Fibroblast of lung (primary cell): Measurements from ENCODE around the gene THBS1. TPM values are rescaled to one million over a fixed set of nuclear protein-coding genes. Genes with fewer than 3 reads are reported as not detected.

Experiments used
- DNase-seq, 2 donors: peaks; one replicate each; pipeline versions ENCODE4 v3.0.0 to v3.0.0-alpha.2; 2010; ENCODE audit warnings: low read depth in 2 of 2
- H2AFZ ChIP-seq: 2 replicates; pipeline ENCODE4 v1.5.1; 2012; ENCODE audit warnings: low read length, control low read depth, inconsistent platforms
- H3K27ac ChIP-seq: 2 replicates; pipeline ENCODE4 v1.5.1; 2011; ENCODE audit warnings: low read length, control low read depth; ENCODE audit not compliant: insufficient read depth
- H3K27me3 ChIP-seq: 2 replicates; pipeline ENCODE4 v1.5.1; 2011; ENCODE audit warnings: mild to moderate bottlenecking, low read length; ENCODE audit not compliant: control insufficient read depth, insufficient read depth
- H3K36me3 ChIP-seq: 2 replicates; pipeline ENCODE4 v1.5.1; 2011; ENCODE audit warnings: low read length; ENCODE audit not compliant: control insufficient read depth, insufficient read depth
- H3K4me1 ChIP-seq: 2 replicates; pipeline ENCODE4 v1.5.1; 2011; ENCODE audit warnings: low read length; ENCODE audit not compliant: control insufficient read depth, insufficient read depth; ENCODE audit errors: extremely low read depth
- H3K4me2 ChIP-seq: 2 replicates; pipeline ENCODE4 v1.5.1; 2011; ENCODE audit warnings: low read length, control low read depth; ENCODE audit not compliant: insufficient read depth; ENCODE audit errors: extremely low read depth
- H3K4me3 ChIP-seq, 4 experiments: fragments of 200-600 bp in 1 of 4; sonication (generic) in 1 of 4; replicated peaks in 1 of 4; 2 replicates each; pipeline ENCODE4 v1.5.1; 2011 to 2016; ENCODE audit warnings: low read length in 4 of 4, low read depth in 3 of 4, mild to moderate bottlenecking in 3 of 4, control low read depth in 2 of 4, inconsistent platforms in 1 of 4, mixed read lengths in 1 of 4; ENCODE audit not compliant: insufficient read depth in 1 of 4; ENCODE audit errors: control extremely low read depth in 1 of 4
- H3K79me2 ChIP-seq: 2 replicates; pipeline ENCODE4 v1.5.1; 2012; ENCODE audit warnings: mild to moderate bottlenecking, low read length, inconsistent platforms; ENCODE audit not compliant: control insufficient read depth, insufficient read depth
- H3K9ac ChIP-seq: 2 replicates; pipeline ENCODE4 v1.5.1; 2011; ENCODE audit warnings: mild to moderate bottlenecking, low read length, control low read depth; ENCODE audit not compliant: insufficient read depth
- H3K9me3 ChIP-seq: 2 replicates; pipeline ENCODE4 v1.5.1; 2012; ENCODE audit warnings: low read depth, low read length; ENCODE audit not compliant: control insufficient read depth, insufficient read depth
- H4K20me1 ChIP-seq: 2 replicates; pipeline ENCODE4 v1.5.1; 2011; ENCODE audit warnings: low read length; ENCODE audit not compliant: control insufficient read depth, insufficient read depth; ENCODE audit errors: extremely low read depth
- CTCF ChIP-seq, 2 donors: IDR thresholded peaks in 1 of 2; conservative IDR thresholded peaks in 1 of 2; 1 replicate in 1 of 2; 2 replicates in 1 of 2; pipeline ENCODE4 v1.5.1; 2011 to 2012; ENCODE audit warnings: low read length in 2 of 2, control low read depth in 1 of 2, inconsistent platforms in 1 of 2, low read depth in 1 of 2, mild to moderate bottlenecking in 1 of 2
- EZH2 ChIP-seq: IDR thresholded peaks from 2 replicates; pipeline ENCODE4 v1.5.1; 2012; ENCODE audit warnings: low read length, control low read depth, mild to moderate bottlenecking; ENCODE audit errors: missing control alignments
- polyA plus RNA-seq, 2 donors: library from polyadenylated mRNA; depleted of rRNA in 1 of 2; stranded (reverse) in 1 of 2; unstranded in 1 of 2; fragments of >200 nt; gene quantifications; 2 replicates each; pipeline ENCODE4 v1.2.1, GENCODE V29; 2011 to 2012; ENCODE audit warnings: missing spikeins in 1 of 2
- total RNA-seq: library from RNA; depleted of rRNA; stranded (reverse); fragments of >200 nt; gene quantifications from 2 replicates; pipeline ENCODE4 v1.2.1, GENCODE V29; 2014

The THBS1 gene
- total and polyA plus RNA-seq, 2 donors (not counting 1 experiment from before 2014, with no cell fraction given) = 1,512 to 1,745 TPM

GRCh38 chr15:39587731-39588530 is 7.1 kb downstream of the THBS1 start:
- TF ChIP-seq CTCF (conservative IDR thresholded peaks at IDR 0.05 in 1 of 2, IDR thresholded peaks at IDR 0.05 in 1 of 2; ENCODE audit: low read depth in 1 of 2, low read length in 2 of 2) (no peak), EZH2 (no peak)
- H4K20me1 ChIP-seq = peaks cover 13% of the 10 kb centered on the region
- peak overlapping the region; percentile 17 for H3K27ac ChIP-seq
- no peak overlapping the region for H3K9ac ChIP-seq
- no peaks in the 10 kb centered on the region for H3K9me3 ChIP-seq
- peaks cover 9% of the 10 kb centered on the region for H3K4me1 ChIP-seq
- no peak overlapping the region for H2AFZ ChIP-seq
- H3K27me3 ChIP-seq = no peaks in the 10 kb centered on the region
- H3K4me2 ChIP-seq = peak overlapping the region; percentile 27
- peak; percentile 9 to 29 for DNase-seq
- peaks cover 55% of the 10 kb centered on the region for H3K36me3 ChIP-seq
- H3K4me3 ChIP-seq = peak overlapping the region in 1 of 4 experiments; percentile 96
- peaks cover 55% of the 10 kb centered on the region for H3K79me2 ChIP-seq

GRCh38 chr15:39588531-39589192 is 7.8 kb downstream of the THBS1 start:
- DNase-seq = peak; percentile 12 to 25
- H3K4me1 ChIP-seq = peaks cover 9% of the 10 kb centered on the region
- H3K79me2 ChIP-seq = peaks cover 48% of the 10 kb centered on the region
- no peak overlapping the region for H3K9ac ChIP-seq
- H3K4me2 ChIP-seq = peak overlapping the region; percentile 27
- TF ChIP-seq CTCF (conservative IDR thresholded peaks at IDR 0.05 in 1 of 2, IDR thresholded peaks at IDR 0.05 in 1 of 2; ENCODE audit: low read depth in 1 of 2, low read length in 2 of 2) = no peak
- no peak for TF ChIP-seq EZH2
- H3K36me3 ChIP-seq = peaks cover 61% of the 10 kb centered on the region
- no peaks in the 10 kb centered on the region for H3K9me3 ChIP-seq
- no peak overlapping the region for H2AFZ ChIP-seq
- peak overlapping the region; percentile 9 for H3K27ac ChIP-seq
- peaks cover 8% of the 10 kb centered on the region for H4K20me1 ChIP-seq
- H3K27me3 ChIP-seq = no peaks in the 10 kb centered on the region
- peak overlapping the region in 1 of 4 experiments; percentile 96 for H3K4me3 ChIP-seq

- no peak overlapping the region for H3K9ac ChIP-seq
- H3K4me2 ChIP-seq = no peak overlapping the region
- H3K4me1 ChIP-seq = peaks cover 12% of the 10 kb centered on the region
- peaks cover 59% of the 10 kb centered on the region for H3K36me3 ChIP-seq
- H3K27me3 ChIP-seq = no peaks in the 10 kb centered on the region
- H3K79me2 ChIP-seq = peaks cover 42% of the 10 kb centered on the region
- H3K4me3 ChIP-seq = peak overlapping the region in 1 of 4 experiments; percentile 96
- H4K20me1 ChIP-seq = peaks cover 8% of the 10 kb centered on the region
- TF ChIP-seq EZH2 (no peak), CTCF (conservative IDR thresholded peaks at IDR 0.05 in 1 of 2, IDR thresholded peaks at IDR 0.05 in 1 of 2; ENCODE audit: low read depth in 1 of 2, low read length in 2 of 2) (no peak)
- DNase-seq = peak in 1 of 2 donors; percentile 8
- no peaks in the 10 kb centered on the region for H3K9me3 ChIP-seq
- no peak overlapping the region for H3K27ac ChIP-seq
- no peak overlapping the region for H2AFZ ChIP-seq
Measured at GRCh38 chr15:39589193-39589814, 8.4 kb downstream of the THBS1 start.
